ENCODE results near the gene CTNNA3.

CTNNA3 gene

GRCh38 chr10:67095531-67095930 lies 600.5 kb downstream of the CTNNA3 start:
- no peak for DNase-seq

DNA sequence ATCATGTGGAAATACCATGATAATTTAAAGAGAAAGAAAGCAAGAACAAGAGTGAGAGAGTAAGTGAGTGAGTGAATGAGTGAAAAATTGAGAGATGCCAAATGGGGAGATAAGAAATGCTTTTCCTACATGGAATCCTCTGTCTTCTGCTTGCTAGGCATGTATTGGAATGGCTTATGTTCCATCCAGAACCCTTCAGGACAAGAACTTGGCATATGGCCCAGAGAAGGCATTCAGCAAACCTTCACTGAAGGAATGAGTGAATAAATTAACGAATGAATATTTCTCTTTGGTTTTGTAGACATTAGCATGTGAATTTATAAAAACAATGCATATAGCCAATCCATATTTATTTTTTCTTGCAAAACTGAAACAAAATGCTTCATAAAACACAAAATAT lies 608.0 kb downstream of the CTNNA3 start:
- no peak for DNase-seq

- DNase-seq: no peak
Observed at GRCh38 chr10:67087135-67087425, 608.9 kb downstream of the CTNNA3 start.

- no peak for DNase-seq
Observed at GRCh38 chr10:67086327-67087134, 609.5 kb downstream of the CTNNA3 start.

DNA sequence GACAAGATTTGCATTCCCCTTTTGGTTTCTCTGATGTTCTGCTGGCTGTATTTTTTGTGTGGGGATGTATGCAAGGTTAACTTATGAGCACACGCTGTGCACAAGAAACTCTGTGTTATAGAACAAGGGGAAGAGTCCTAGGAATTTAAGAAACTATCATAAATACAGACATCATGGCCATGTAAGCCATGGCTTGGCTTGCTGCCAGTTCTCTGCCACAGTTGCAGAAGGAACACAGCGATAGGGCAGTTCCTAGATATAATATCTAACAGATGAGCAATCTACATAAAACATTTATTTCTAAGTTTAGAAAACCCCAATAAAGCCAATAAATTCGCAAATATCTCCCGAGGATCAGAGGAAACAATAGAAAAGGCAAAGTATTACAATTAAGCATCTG lies 616.9 kb downstream of the CTNNA3 start:
- DNase-seq: no peak

DNA sequence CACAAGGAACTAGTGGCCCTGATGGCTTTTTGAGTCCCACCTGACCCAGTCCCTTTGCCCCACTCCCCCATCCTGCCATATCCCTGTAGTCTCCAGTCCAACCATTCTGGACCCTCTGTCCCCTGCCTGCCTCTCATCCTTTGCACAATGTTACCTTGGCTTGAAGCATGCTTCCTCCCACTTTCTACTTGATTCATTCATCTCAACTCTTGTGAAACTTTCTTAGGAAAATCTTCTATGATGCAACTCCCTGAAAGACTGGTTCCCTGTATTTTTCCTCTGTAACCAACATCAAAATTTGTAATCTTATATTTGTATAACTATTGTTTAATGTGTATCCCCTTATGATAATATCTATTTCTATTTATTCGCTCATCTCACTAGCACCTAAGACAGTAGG lies 618.6 kb downstream of the CTNNA3 start:
- no peak for DNase-seq

GRCh38 chr10:67076144-67076543 lies 619.9 kb downstream of the CTNNA3 start:
- no peak for DNase-seq

GRCh38 chr10:67075491-67075971 lies 620.5 kb downstream of the CTNNA3 start:
- no peak for DNase-seq

GRCh38 chr10:67072654-67073053 lies 623.3 kb downstream of the CTNNA3 start:
- no peak for DNase-seq

- DNase-seq: no peak
Observed at GRCh38 chr10:67050415-67050814, 645.6 kb downstream of the CTNNA3 start.

DNA sequence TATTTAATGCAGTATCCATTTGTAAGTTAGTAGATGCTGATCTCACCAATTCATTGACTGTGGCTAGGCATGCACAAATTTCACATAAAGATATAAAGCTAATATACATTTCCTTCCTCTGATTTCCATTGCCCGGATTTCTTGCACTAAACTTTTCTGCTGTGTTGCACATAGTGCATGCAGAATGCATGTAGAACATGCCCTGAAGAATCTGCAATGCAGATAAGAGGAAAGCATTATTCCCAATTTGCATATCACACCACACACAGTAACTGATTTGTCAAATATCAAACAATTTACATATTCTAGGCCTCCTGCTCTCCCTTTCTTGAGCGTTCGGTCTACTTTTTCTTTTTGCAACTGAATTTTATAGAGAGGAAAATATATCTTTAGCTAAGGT lies 646.0 kb downstream of the CTNNA3 start:
- DNase-seq: no peak

DNA sequence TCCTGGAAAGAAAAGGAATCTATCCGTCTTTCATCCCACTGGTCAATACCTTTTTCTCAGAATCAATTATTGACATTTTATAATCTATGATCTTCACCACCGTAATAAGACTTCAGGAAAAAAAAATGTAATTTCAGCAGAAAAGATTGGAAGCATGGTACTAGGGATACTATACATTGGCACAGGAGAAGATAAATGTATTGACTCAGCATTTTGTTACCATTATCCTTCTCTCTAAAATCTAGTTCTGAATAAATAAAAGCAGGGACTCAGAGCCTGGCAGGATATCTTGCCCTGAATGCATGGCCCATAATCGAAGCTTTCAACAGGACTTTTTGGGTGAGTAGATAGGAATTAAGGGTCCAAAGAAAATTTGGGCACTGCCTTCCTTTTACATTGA lies 649.5 kb downstream of the CTNNA3 start:
- no peak for DNase-seq

GRCh38 chr10:67045404-67045803 lies 650.6 kb downstream of the CTNNA3 start:
- DNase-seq: no peak

- DNase-seq: no peak
Observed at GRCh38 chr10:67043041-67043440, 653.0 kb downstream of the CTNNA3 start.

- no peak for DNase-seq
Observed at GRCh38 chr10:67036808-67037207, 659.2 kb downstream of the CTNNA3 start.

DNA sequence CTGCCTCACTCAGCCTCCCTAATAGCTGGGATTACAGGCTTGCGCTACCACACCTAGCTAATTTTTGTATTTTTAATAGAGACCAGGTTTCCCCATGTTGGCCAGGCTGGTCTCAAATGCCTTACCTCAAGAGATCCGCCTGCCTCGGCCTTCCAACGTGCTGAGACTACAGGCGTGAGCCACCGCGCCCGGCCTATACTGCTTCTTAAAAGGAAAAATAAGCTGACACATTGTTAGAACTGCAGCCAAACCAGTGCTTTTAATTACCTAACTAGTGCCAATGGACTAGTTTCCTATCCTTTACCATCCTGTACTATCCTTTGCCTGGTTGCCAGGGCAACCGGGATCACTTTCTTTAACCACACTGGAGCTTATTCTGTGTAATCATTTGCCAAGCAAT lies 662.1 kb downstream of the CTNNA3 start:
- no peak for DNase-seq

DNA sequence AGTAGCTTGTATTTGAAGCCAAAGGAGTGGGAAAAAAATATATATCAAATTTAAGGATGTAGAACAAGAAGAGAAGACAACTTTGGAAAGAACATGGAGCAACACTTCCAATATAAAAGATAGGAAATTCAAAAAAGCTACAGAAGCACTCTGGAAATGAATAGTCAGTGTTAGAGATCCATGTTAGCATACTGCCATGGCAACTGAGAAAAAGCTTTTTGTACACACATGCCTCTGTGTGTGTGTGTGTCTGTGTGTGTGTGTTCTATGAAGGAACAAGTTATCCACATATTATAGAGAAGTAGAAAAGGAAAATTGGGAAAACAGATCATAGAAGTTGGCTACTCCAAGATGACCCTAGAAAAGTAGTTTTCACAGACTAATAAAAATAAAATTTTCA lies 673.9 kb downstream of the CTNNA3 start:
- DNase-seq: no peak

GRCh38 chr10:67017218-67017617 lies 678.8 kb downstream of the CTNNA3 start:
- DNase-seq: no peak

DNA sequence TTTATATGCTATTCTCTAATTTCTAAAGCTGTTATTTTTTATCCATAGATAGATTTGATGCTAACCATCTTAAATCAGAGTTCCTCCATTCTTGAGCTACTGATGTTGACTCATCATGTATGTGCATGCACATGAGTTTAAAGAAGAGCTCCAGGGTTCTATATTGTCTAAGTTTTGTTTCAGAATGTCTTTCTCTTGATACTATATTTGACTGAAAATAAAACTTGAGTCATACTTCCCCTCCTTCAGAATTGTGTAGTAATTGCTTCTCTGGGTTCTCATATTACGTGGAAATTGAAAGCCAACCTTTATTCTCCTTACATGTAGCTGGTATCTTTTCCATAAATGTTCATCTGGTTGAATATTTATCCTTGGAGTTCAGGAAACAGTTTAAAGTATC lies 680.8 kb downstream of the CTNNA3 start:
- DNase-seq: no peak

- no peak for DNase-seq
Observed at GRCh38 chr10:67011981-67012380, 684.0 kb downstream of the CTNNA3 start.

DNA sequence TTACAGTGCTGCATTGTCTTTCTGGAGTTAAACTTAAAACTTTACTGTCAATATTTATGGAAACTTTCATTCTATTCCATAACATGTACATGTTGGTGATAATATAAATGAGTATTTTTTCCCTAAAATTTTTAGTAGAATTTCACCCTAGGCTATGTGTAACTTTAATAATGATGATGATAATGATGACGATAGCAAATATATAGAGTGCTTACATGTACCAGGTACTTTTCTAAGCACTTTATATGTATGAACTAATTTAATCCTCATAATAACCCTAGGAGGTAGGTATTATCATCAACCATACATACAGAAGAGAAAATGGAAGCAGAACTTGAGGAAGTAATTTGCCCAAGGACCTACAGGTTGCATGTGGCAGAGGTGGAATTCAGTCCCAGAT lies 684.5 kb downstream of the CTNNA3 start:
- no peak for DNase-seq

GRCh38 chr10:67005981-67006380 lies 690.0 kb downstream of the CTNNA3 start:
- DNase-seq: no peak

GRCh38 chr10:67004690-67005089 lies 691.3 kb downstream of the CTNNA3 start:
- DNase-seq: no peak

- DNase-seq: no peak
Observed at GRCh38 chr10:66999762-67000545, 696.0 kb downstream of the CTNNA3 start.

DNA sequence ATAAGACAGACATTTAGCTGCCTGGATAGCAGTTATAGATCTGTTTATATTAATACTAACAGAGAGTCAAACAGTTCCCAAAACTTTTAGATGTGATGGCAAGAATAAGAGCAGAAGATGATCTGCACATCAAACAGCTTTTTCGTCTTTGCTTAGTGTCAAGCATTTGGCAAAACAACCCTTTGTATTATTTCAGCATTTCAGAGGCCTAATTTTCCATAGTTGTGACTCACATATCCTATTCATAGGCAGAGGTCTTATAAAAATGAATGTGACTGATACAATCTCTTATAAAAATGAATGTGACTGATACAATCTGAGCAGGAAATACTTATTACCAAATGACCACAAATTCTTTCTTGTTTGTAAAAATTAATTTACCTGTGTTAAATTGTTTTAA lies 699.0 kb downstream of the CTNNA3 start:
- no peak for DNase-seq

Data from NCI-H1105 (cell line).